Keratinocyte (primary cell): Measurements from ENCODE around the gene TTC28. TPM values are rescaled to one million over a fixed set of nuclear protein-coding genes. Genes with fewer than 3 reads are reported as not detected.

ENCODE experiments used
- DNase-seq: peaks from one replicate; pipeline ENCODE4 v3.0.0-alpha.2; 2011; ENCODE audit warnings: low read depth, missing footprints, low spot score
- FAIRE-seq: peaks from 2 replicates; lab custom pipeline; 2011; peaks lifted over from hg19 to GRCh38; lab: Jason Lieb, UNC
- H2AFZ ChIP-seq: 2 replicates; pipeline ENCODE4 v1.6.0; 2012; ENCODE audit warnings: low read length, control low read depth, inconsistent platforms; ENCODE audit not compliant: control insufficient read depth
- H3K27ac ChIP-seq: 2 replicates; pipeline ENCODE4 v1.5.1; 2011; ENCODE audit warnings: low read length; ENCODE audit not compliant: control insufficient read depth, insufficient read depth
- H3K27me3 ChIP-seq: 3 replicates; pipeline ENCODE4 v1.6.0; 2011; ENCODE audit warnings: low read length; ENCODE audit not compliant: control insufficient read depth, insufficient read depth; ENCODE audit errors: extremely low read depth
- H3K36me3 ChIP-seq, 2 experiments: 2 replicates in 1 of 2; 3 replicates in 1 of 2; pipeline ENCODE4 v1.5.1; 2011; ENCODE audit warnings: low read length in 2 of 2, mild to moderate bottlenecking in 1 of 2; ENCODE audit not compliant: control insufficient read depth in 2 of 2, insufficient read depth in 2 of 2; ENCODE audit errors: extremely low read depth in 1 of 2
- H3K4me1 ChIP-seq: 3 replicates; pipeline ENCODE4 v1.5.1; 2011; ENCODE audit warnings: low read length; ENCODE audit not compliant: control insufficient read depth, insufficient read depth; ENCODE audit errors: extremely low read depth
- H3K4me2 ChIP-seq: 3 replicates; pipeline ENCODE4 v1.6.0; 2011; ENCODE audit warnings: low read depth, low read length; ENCODE audit not compliant: control insufficient read depth, insufficient read depth; ENCODE audit errors: extremely low read depth
- H3K4me3 ChIP-seq, 3 experiments: fragments of 200-600 bp in 1 of 3; sonication (generic) in 1 of 3; 2 replicates in 2 of 3; 3 replicates in 1 of 3; pipeline ENCODE4 v1.5.1; 2011 to 2016; ENCODE audit warnings: low read length in 3 of 3, mild to moderate bottlenecking in 3 of 3, control low read depth in 2 of 3, inconsistent platforms in 1 of 3, low read depth in 1 of 3, mixed read lengths in 1 of 3, mixed run types in 1 of 3, moderate library complexity in 1 of 3; ENCODE audit not compliant: control insufficient read depth in 2 of 3, insufficient read depth in 2 of 3; ENCODE audit errors: extremely low read depth in 1 of 3
- H3K79me2 ChIP-seq: 2 replicates; pipeline ENCODE4 v1.6.0; 2012; ENCODE audit warnings: low read length; ENCODE audit not compliant: control insufficient read depth, insufficient read depth
- H3K9ac ChIP-seq: 3 replicates; pipeline ENCODE4 v1.6.0; 2011; ENCODE audit warnings: low read length; ENCODE audit not compliant: control insufficient read depth, insufficient read depth; ENCODE audit errors: extremely low read depth
- H3K9me1 ChIP-seq: 3 replicates; pipeline ENCODE4 v1.6.0; 2011; ENCODE audit warnings: low read length; ENCODE audit not compliant: control insufficient read depth, insufficient read depth; ENCODE audit errors: extremely low read depth
- H3K9me3 ChIP-seq: 2 replicates; pipeline ENCODE4 v1.5.1; 2012; ENCODE audit warnings: low read depth, low read length; ENCODE audit not compliant: control insufficient read depth
- H4K20me1 ChIP-seq: 3 replicates; pipeline ENCODE4 v1.6.0; 2011; ENCODE audit warnings: low read length; ENCODE audit not compliant: control insufficient read depth, insufficient read depth; ENCODE audit errors: extremely low read depth
- CTCF ChIP-seq, 3 experiments: IDR thresholded peaks in 1 of 3; conservative IDR thresholded peaks in 1 of 3; optimal IDR thresholded peaks in 1 of 3; 2 replicates in 2 of 3; 3 replicates in 1 of 3; pipeline versions ENCODE3 to v1.5.1; 2011; ENCODE audit warnings: low read length in 3 of 3, mild to moderate bottlenecking in 3 of 3, moderate library complexity in 2 of 3, control low read depth in 1 of 3, inconsistent platforms in 1 of 3; ENCODE audit not compliant: insufficient read depth in 2 of 3; ENCODE audit errors: extremely low read depth in 1 of 3
- EZH2 ChIP-seq: IDR thresholded peaks from one replicate; pipeline ENCODE4 v1.6.1; 2012; ENCODE audit warnings: inconsistent platforms, mild to moderate bottlenecking, low read length, moderate library complexity
- dilution Hi-C: fragments of 300-500 bp; cut with MboI; formaldehyde crosslinking; loops from one replicate; pipeline ENCODE4 v1.7.0; 2020; ENCODE audit warnings: low sequenced_read_pairs; ENCODE audit not compliant: extremely low pct_ligation_motif_present
- polyA plus RNA-seq, 5 experiments: library from polyadenylated mRNA; depleted of rRNA in 3 of 5; stranded (reverse) in 3 of 5; stranded (forward) in 1 of 5; unstranded in 1 of 5; fragments of >200 nt; gene quantifications; 1 replicate in 1 of 5; 2 replicates in 3 of 5; 3 replicates in 1 of 5; pipeline versions ENCODE4 v1.2.1 to v1.2.3, GENCODE V29; 2011 to 2012; ENCODE audit warnings: missing spikeins in 2 of 5, low read depth in 1 of 5, low replicate concordance in 1 of 5

TTC28 gene
- polyA plus RNA-seq, 1 donor (not counting 4 experiments of a cell fraction or from before 2014, with no cell fraction given): 0.66 TPM

- Histone ChIP-seq H3K4me2 (no peak overlapping the region), H3K36me3 (no peaks in the 10 kb centered on the region), H3K27ac (no peak overlapping the region), H3K4me3 (no peak overlapping the region), H3K4me1 (no peaks in the 10 kb centered on the region), H3K9me1 (no peaks in the 10 kb centered on the region), H2AFZ (no peak overlapping the region), H3K9ac (no peak overlapping the region), H3K27me3 (no peaks in the 10 kb centered on the region), H4K20me1 (no peaks in the 10 kb centered on the region), H3K9me3 (no peaks in the 10 kb centered on the region), H3K79me2 (no peaks in the 10 kb centered on the region)
- TF ChIP-seq EZH2: no peak
- TF ChIP-seq CTCF (optimal IDR thresholded peaks at IDR 0.05 in 1 of 3, IDR thresholded peaks at IDR 0.05 in 1 of 3, conservative IDR thresholded peaks at IDR 0.05 in 1 of 3; ENCODE audit: extremely low read depth in 1 of 3, insufficient read depth in 2 of 3, low read length in 3 of 3): no peak
- dilution Hi-C loops: no loop called here
- no peak for FAIRE-seq
- no peak for DNase-seq
Observed at GRCh38 chr22:28310299-28310698, 369.3 kb downstream of the TTC28 start.

GRCh38 chr22:28299753-28300152 is 379.9 kb downstream of the TTC28 start:
- no peaks in the 10 kb centered on the region for H3K27me3 ChIP-seq
- FAIRE-seq: no peak
- TF ChIP-seq EZH2: no peak
- TF ChIP-seq CTCF (optimal IDR thresholded peaks at IDR 0.05 in 1 of 3, IDR thresholded peaks at IDR 0.05 in 1 of 3, conservative IDR thresholded peaks at IDR 0.05 in 1 of 3; ENCODE audit: extremely low read depth in 1 of 3, insufficient read depth in 2 of 3, low read length in 3 of 3): no peak

More at GRCh38 chr22:28299753-28300152, 379.9 kb downstream of the TTC28 start:
- Histone ChIP-seq H3K27ac (no peak overlapping the region), H3K4me3 (no peak overlapping the region), H4K20me1 (no peaks in the 10 kb centered on the region), H3K36me3 (no peaks in the 10 kb centered on the region), H3K79me2 (no peaks in the 10 kb centered on the region), H3K4me2 (no peak overlapping the region), H3K9me1 (no peaks in the 10 kb centered on the region), H3K4me1 (no peaks in the 10 kb centered on the region), H3K9me3 (no peaks in the 10 kb centered on the region), H2AFZ (no peak overlapping the region), H3K9ac (no peak overlapping the region)
- no peak for DNase-seq
- dilution Hi-C loops: no loop called here
